ENCODE results near the gene ATP10D.

- TF ChIP-seq CTCF (conservative IDR thresholded peaks at IDR 0.05; ENCODE audit: low read length) (no peak), EZH2phosphoT487 (IDR thresholded peaks at IDR 0.05; ENCODE audit: borderline replicate concordance, low read depth, low read length) (no peak)
Observed at GRCh38 chr4:47553329-47554125, 68.5 kb downstream of the ATP10D start.
